T-cell (primary cell): ENCODE results near the gene TMEM17. TPM values are rescaled to one million over a fixed set of nuclear protein-coding genes. Genes with fewer than 3 reads are reported as not detected.

Source experiments
- ATAC-seq, 4 experiments: fragments of 200-7000 bp in 3 of 4; fragments of 150-1000 bp in 1 of 4; cut with Tn5 transposase; replicated peaks in 1 of 4; 1 replicate in 3 of 4; 2 replicates in 1 of 4; pipeline ENCODE4 v1.10.0; 2021; ENCODE audit warnings: moderate library complexity in 3 of 4, mild to moderate bottlenecking in 2 of 4, moderate number of reproducible peaks in 1 of 4
- CTCF ChIA-PET, 2 donors: fragments of 300-600 bp; sonication (Branson Sonifier 250); formaldehyde crosslinking; loops; one replicate each; lab custom pipeline; 2022; ENCODE audit warnings: antibody characterized with exemption in 2 of 2; lab: Charles Lee
- POLR2A ChIA-PET, 2 donors: fragments of 300-600 bp; sonication (Branson Sonifier 250); formaldehyde crosslinking; loops; one replicate each; lab custom pipeline; 2022; ENCODE audit warnings: antibody characterized with exemption in 2 of 2; lab: Charles Lee
- DNase-seq, 35 experiments: peaks; one replicate each; pipeline versions ENCODE4 v3.0.0 to v3.0.0-alpha.2; 2013 to 2023
- H3K27ac ChIP-seq: one replicate; pipeline ENCODE4 v1.5.1; 2013; ENCODE audit warnings: low read length
- H3K27me3 ChIP-seq, 2 experiments: replicated peaks in 1 of 2; 1 replicate in 1 of 2; 2 replicates in 1 of 2; pipeline versions ENCODE4 v1.6.1 to v1.7.0; 2013; ENCODE audit warnings: low read length in 1 of 2, mixed read lengths in 1 of 2; ENCODE audit not compliant: control insufficient read depth in 2 of 2, insufficient read depth in 2 of 2; ENCODE audit errors: extremely low read depth in 1 of 2
- H3K36me3 ChIP-seq, 2 donors: 1 replicate in 1 of 2; 2 replicates in 1 of 2; pipeline versions ENCODE4 v1.6.1 to v1.7.0; 2013; ENCODE audit warnings: low read length in 1 of 2; ENCODE audit not compliant: control insufficient read depth in 2 of 2, insufficient read depth in 1 of 2; ENCODE audit errors: extremely low read depth in 1 of 2
- H3K4me1 ChIP-seq, 2 experiments: 1 replicate in 1 of 2; 2 replicates in 1 of 2; pipeline versions ENCODE4 v1.6.1 to v1.7.0; 2013; ENCODE audit warnings: low read length in 2 of 2, mixed read lengths in 1 of 2; ENCODE audit not compliant: insufficient read depth in 2 of 2, control insufficient read depth in 1 of 2; ENCODE audit errors: extremely low read depth in 1 of 2
- H3K4me3 ChIP-seq, 2 donors: 1 replicate in 1 of 2; 2 replicates in 1 of 2; pipeline versions ENCODE4 v1.5.1 to v1.7.0; 2013; ENCODE audit warnings: mild to moderate bottlenecking in 2 of 2, low read length in 1 of 2, moderate library complexity in 1 of 2; ENCODE audit not compliant: control insufficient read depth in 1 of 2; ENCODE audit errors: extremely low read depth in 1 of 2
- H3K9me3 ChIP-seq: 2 replicates; pipeline ENCODE4 v1.7.0; 2013
- H3K27ac Mint-ChIP-seq, 2 donors: one replicate each; pipeline ENCODE4 v1.8.0; 2020 to 2021; ENCODE audit warnings: mild to moderate bottlenecking in 2 of 2, mixed read lengths in 2 of 2
- H3K27me3 Mint-ChIP-seq, 2 donors: one replicate each; pipeline ENCODE4 v1.8.0; 2021 to 2022; ENCODE audit warnings: mixed read lengths in 2 of 2
- H3K36me3 Mint-ChIP-seq: one replicate; pipeline ENCODE4 v1.8.0; 2021; ENCODE audit warnings: mixed read lengths
- H3K4me1 Mint-ChIP-seq, 3 donors: one replicate each; pipeline ENCODE4 v1.8.0; 2020 to 2022; ENCODE audit warnings: mixed read lengths in 3 of 3, mild to moderate bottlenecking in 1 of 3
- H3K4me3 Mint-ChIP-seq, 3 donors: one replicate each; pipeline ENCODE4 v1.8.0; 2020 to 2022; ENCODE audit warnings: mild to moderate bottlenecking in 3 of 3, mixed read lengths in 3 of 3, moderate library complexity in 3 of 3
- H3K9me3 Mint-ChIP-seq, 3 donors: one replicate each; pipeline ENCODE4 v1.8.0; 2020 to 2022; ENCODE audit warnings: mixed read lengths in 3 of 3
- WGBS: methylation state at CpG from one replicate; pipeline ENCODE4 v1.1.5; 2013; ENCODE audit warnings: missing lambda C conversion rate; ENCODE audit not compliant: insufficient coverage; 5-methylcytosine and 5-hydroxymethylcytosine counted together
- total RNA-seq, 35 experiments: library from RNA in 6 of 35; stranded (reverse) in 6 of 35; fragments of 120-200 nt in 1 of 35; gene quantifications; one replicate each; pipeline versions ENCODE4 v1.2.1 to v1.2.4 and lab custom pipeline; 2013 to 2026

TMEM17 gene
- total RNA-seq, 5 donors from 2014 or later (not counting 1 experiment from before 2014, with no cell fraction given) = 0.15 to 0.19 (median 0.16) TPM; not detected in 2

DNA sequence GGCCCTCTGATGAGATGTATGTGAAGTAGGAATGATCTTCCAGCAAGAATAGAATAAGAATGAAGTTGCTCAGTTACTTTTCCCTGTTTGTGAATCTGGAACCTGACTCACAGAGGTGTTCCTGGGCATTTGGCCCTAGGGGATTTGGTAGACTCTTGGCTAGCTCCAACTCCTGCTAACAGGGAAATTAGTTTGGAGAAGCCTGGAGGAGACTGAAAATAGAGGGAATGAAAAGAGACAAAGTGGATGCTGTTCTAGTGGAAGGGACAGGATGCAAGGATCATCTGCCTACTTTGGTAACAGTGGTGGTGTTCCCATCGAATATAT, 19.6 kb downstream of the TMEM17 start:
- CTCF ChIA-PET = interaction anchor here (0.7 kb wide), 2 partner anchors 72 to 1743 kb away, joined by 3 read pairs; no protein-coding TSS in a partner anchor
- no CpG with 5 or more reads among the region's 1 CpG for WGBS

DNA sequence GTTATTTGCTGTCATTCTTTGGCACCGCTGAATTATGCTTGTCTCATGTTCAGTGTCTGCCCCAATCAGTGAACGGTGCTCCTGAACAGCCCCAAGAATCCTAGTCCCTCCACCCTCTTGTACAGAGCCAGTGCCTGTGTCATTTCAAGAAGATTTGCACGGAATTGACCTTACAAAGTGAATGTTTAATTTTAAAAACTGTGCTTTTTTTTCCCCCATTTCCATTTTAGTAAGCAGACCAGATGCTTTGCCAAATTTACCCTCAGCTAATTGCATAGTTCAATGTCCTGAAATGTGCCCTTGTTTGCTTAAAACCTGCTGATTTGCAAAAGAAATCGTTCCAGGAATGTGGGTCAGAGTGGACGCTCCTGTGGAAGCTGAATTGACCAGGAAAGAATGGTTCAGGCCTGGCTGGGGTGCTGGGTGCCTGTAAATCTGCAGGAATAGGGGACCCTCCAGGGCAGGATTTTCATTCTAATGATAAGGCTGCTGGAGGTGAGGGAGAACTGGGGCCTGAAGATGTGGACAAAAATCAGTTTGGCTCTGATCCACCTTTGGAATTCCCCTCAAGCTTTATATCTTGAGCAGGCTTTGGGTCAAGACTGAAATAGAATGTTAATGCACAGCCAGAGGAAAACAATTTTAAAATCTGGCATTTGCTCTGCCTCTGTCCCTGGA, 20.1 kb downstream of the TMEM17 start:
- no peak overlapping the region for H3K4me3 Mint-ChIP-seq
- H3K27me3 ChIP-seq = no peaks in the 10 kb centered on the region
- no peak overlapping the region for H3K27ac ChIP-seq
- ATAC-seq (no peak), DNase-seq (no peak)
- H3K4me1 Mint-ChIP-seq = no peaks in the 10 kb centered on the region
- no peaks in the 10 kb centered on the region for H3K36me3 ChIP-seq
- H3K9me3 ChIP-seq = no peaks in the 10 kb centered on the region
- no peaks in the 10 kb centered on the region for H3K4me1 ChIP-seq
- ChIA-PET POLR2A (no interaction called here), CTCF (interaction anchor here (0.7 kb wide), 2 partner anchors 72 to 1743 kb away, joined by 3 read pairs; no protein-coding TSS in a partner anchor)
- 79% methylated on average over 4 of the region's 5 CpGs for WGBS
- H3K4me3 ChIP-seq = no peak overlapping the region
- no peaks in the 10 kb centered on the region for H3K9me3 Mint-ChIP-seq
- H3K27ac Mint-ChIP-seq = no peak overlapping the region
- no peaks in the 10 kb centered on the region for H3K36me3 Mint-ChIP-seq
- peaks cover 5 to 9% of the 10 kb centered on the region in 2 donors for H3K27me3 Mint-ChIP-seq

More for the DNA sequence above, 19.6 kb downstream of the TMEM17 start:
- Mint-ChIP-seq H3K4me1 (no peaks in the 10 kb centered on the region), H3K27me3 (peaks cover 5 to 10% of the 10 kb centered on the region in 2 donors), H3K36me3 (no peaks in the 10 kb centered on the region), H3K9me3 (no peaks in the 10 kb centered on the region), H3K27ac (no peak overlapping the region), H3K4me3 (no peak overlapping the region)
- Histone ChIP-seq H3K36me3 (no peaks in the 10 kb centered on the region), H3K27me3 (no peaks in the 10 kb centered on the region), H3K9me3 (no peaks in the 10 kb centered on the region), H3K4me3 (no peak overlapping the region), H3K27ac (no peak overlapping the region), H3K4me1 (no peaks in the 10 kb centered on the region)
- DNase-seq (no peak), ATAC-seq (no peak)
- POLR2A ChIA-PET = no interaction called here

GRCh38 chr2:62482558-62483352, 23.2 kb downstream of the TMEM17 start:
- Mint-ChIP-seq H3K4me3 (no peak overlapping the region), H3K27me3 (peaks cover 8% of the 10 kb centered on the region in 2 donors), H3K9me3 (no peaks in the 10 kb centered on the region), H3K36me3 (no peaks in the 10 kb centered on the region), H3K27ac (no peak overlapping the region), H3K4me1 (no peaks in the 10 kb centered on the region)
- ChIA-PET CTCF (interaction anchor here in 1 of 2 donors (0.6 kb wide), 1 partner anchor 285 kb away, joined by 3 read pairs; no protein-coding TSS in a partner anchor), POLR2A (no interaction called here)
- no peaks in the 10 kb centered on the region for H3K4me1 ChIP-seq
- ATAC-seq = no peak
- H3K27ac ChIP-seq = no peak overlapping the region
- H3K4me3 ChIP-seq = no peak overlapping the region
- H3K27me3 ChIP-seq = no peaks in the 10 kb centered on the region
- DNase-seq = no peak
- H3K36me3 ChIP-seq = no peaks in the 10 kb centered on the region
- WGBS = 100% methylated on average over 3 of the region's 6 CpGs
- H3K9me3 ChIP-seq = no peaks in the 10 kb centered on the region

DNA sequence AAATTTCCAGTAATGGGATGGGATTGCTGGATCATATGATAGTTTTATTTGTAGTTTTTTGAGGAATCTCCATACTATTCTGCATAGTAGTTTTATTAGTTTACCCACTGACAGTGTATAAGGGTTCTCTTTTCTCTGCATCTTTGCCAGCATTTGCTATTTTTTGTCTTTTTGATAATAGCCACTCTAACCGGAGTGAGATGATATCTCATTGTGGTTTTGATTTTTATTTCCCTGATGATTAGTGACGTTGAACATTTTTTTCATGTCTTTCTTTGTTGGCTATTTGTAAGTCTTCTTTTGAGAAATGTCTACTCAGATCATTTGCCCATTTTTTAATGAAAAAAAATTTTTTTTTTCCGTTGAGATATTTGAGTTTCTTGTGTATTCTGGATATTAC, 26.1 kb downstream of the TMEM17 start:
- H3K27me3 ChIP-seq = peaks cover 0 to 13% of the 10 kb centered on the region in 2 experiments
- Mint-ChIP-seq H3K27ac (no peak overlapping the region), H3K4me1 (peaks cover 5% of the 10 kb centered on the region in 3 donors), H3K36me3 (no peaks in the 10 kb centered on the region), H3K27me3 (peaks cover 3 to 4% of the 10 kb centered on the region in 2 donors), H3K4me3 (no peak overlapping the region), H3K9me3 (no peaks in the 10 kb centered on the region)
- H3K4me1 ChIP-seq = peaks cover 0 to 12% of the 10 kb centered on the region in 2 experiments
- no CpG with 5 or more reads among the region's 3 CpGs for WGBS
- ChIA-PET POLR2A (no interaction called here), CTCF (no interaction called here)
- no peaks in the 10 kb centered on the region for H3K9me3 ChIP-seq
- no peak overlapping the region for H3K27ac ChIP-seq
- ATAC-seq (no peak), DNase-seq (no peak)
- H3K4me3 ChIP-seq = no peak overlapping the region
- no peaks in the 10 kb centered on the region for H3K36me3 ChIP-seq

DNA sequence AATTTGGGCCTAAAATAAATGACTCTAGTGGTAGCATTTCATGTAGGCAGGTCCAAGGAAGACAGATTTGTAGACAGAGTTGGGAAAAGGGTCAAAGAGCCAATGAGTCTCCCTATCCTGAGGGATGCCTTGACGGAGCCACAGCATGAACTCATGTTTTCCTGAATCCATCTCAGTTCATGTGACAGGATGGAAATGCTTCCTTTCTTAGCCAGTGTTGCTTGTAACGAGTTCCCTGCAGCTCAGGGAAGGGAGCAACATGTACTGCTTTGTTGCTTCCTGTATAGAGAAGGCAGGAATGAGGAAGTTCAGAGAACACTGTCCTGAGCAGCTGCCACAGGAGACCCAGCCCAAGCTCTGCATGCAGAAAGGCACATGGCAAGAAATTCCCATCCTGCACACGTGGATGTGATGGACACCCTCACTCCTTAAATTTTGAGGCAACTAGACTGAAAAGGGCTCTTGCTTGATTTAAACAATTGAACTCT, 27.9 kb downstream of the TMEM17 start:
- WGBS = 38% methylated on average over 3 of the region's 3 CpGs
- H3K4me3 Mint-ChIP-seq = no peak overlapping the region
- H3K36me3 Mint-ChIP-seq = no peaks in the 10 kb centered on the region
- Histone ChIP-seq H3K27me3 (peaks cover 0 to 17% of the 10 kb centered on the region in 2 experiments), H3K27ac (no peak overlapping the region), H3K9me3 (no peaks in the 10 kb centered on the region), H3K36me3 (no peaks in the 10 kb centered on the region), H3K4me1 (peaks cover 0 to 12% of the 10 kb centered on the region in 2 experiments), H3K4me3 (no peak overlapping the region)
- no peak for DNase-seq
- H3K27ac Mint-ChIP-seq = no peak overlapping the region
- H3K27me3 Mint-ChIP-seq = peaks cover 2 to 3% of the 10 kb centered on the region in 2 donors
- no peaks in the 10 kb centered on the region for H3K9me3 Mint-ChIP-seq
- CTCF ChIA-PET = no interaction called here
- peaks cover 5 to 10% (median 9%) of the 10 kb centered on the region in 3 donors for H3K4me1 Mint-ChIP-seq
- no peak for ATAC-seq
- POLR2A ChIA-PET = no interaction called here

GRCh38 chr2:62477573-62477972, 28.4 kb downstream of the TMEM17 start:
- ATAC-seq (no peak), DNase-seq (no peak)
- peaks cover 0 to 12% of the 10 kb centered on the region in 2 experiments for H3K4me1 ChIP-seq
- ChIA-PET POLR2A (no interaction called here), CTCF (no interaction called here)
- Mint-ChIP-seq H3K36me3 (no peaks in the 10 kb centered on the region), H3K4me1 (peaks cover 5 to 10% (median 9%) of the 10 kb centered on the region in 3 donors), H3K4me3 (no peak overlapping the region), H3K9me3 (no peaks in the 10 kb centered on the region), H3K27me3 (peaks cover 0 to 3% of the 10 kb centered on the region in 2 donors), H3K27ac (no peak overlapping the region)
- H3K36me3 ChIP-seq = no peaks in the 10 kb centered on the region
- H3K27me3 ChIP-seq = peaks cover 0 to 17% of the 10 kb centered on the region in 2 experiments
- 90% methylated on average over 4 of the region's 4 CpGs for WGBS
- no peaks in the 10 kb centered on the region for H3K9me3 ChIP-seq
- no peak overlapping the region for H3K27ac ChIP-seq
- H3K4me3 ChIP-seq = no peak overlapping the region
